Measurements from ENCODE around the gene MTMR3.

Gene MTMR3

DNA sequence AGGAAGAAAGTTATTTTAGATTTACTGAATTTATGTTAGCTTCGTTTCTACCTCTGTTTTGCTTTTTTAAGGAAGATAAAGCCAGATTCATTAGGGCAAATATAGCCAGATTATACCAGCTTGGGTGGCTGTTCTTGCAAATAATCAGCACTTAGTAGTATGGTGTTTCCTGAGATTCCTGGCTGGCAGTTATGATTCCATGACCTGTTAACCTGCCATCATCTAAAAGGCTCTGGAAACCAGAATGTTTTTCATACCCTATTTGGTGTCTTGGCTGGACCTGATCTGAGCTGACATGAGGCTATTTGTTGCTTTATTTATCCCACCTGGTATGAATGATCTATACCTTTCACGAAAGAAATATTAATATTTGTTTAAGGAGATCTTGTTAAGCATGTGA, 114.5 kb downstream of the MTMR3 start:
- peaks cover 20% of the 10 kb centered on the region for H3K4me1 Mint-ChIP-seq
- H3K27ac Mint-ChIP-seq, result no peak overlapping the region
- TF ChIP-seq, protein P1, sequence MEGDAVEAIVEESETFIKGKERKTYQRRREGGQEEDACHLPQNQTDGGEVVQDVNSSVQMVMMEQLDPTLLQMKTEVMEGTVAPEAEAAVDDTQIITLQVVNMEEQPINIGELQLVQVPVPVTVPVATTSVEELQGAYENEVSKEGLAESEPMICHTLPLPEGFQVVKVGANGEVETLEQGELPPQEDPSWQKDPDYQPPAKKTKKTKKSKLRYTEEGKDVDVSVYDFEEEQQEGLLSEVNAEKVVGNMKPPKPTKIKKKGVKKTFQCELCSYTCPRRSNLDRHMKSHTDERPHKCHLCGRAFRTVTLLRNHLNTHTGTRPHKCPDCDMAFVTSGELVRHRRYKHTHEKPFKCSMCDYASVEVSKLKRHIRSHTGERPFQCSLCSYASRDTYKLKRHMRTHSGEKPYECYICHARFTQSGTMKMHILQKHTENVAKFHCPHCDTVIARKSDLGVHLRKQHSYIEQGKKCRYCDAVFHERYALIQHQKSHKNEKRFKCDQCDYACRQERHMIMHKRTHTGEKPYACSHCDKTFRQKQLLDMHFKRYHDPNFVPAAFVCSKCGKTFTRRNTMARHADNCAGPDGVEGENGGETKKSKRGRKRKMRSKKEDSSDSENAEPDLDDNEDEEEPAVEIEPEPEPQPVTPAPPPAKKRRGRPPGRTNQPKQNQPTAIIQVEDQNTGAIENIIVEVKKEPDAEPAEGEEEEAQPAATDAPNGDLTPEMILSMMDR (IDR thresholded peaks at IDR 0.05), result no peak
- no peaks in the 10 kb centered on the region for H3K9me3 Mint-ChIP-seq
- no peaks in the 10 kb centered on the region for H3K27me3 Mint-ChIP-seq (ENCODE audit: low read depth, poor library complexity)
- DNase-seq, result no peak
- H3K36me3 Mint-ChIP-seq (ENCODE audit: low read depth), result peaks cover 31% of the 10 kb centered on the region
- no peak overlapping the region for H3K4me3 Mint-ChIP-seq

DNA sequence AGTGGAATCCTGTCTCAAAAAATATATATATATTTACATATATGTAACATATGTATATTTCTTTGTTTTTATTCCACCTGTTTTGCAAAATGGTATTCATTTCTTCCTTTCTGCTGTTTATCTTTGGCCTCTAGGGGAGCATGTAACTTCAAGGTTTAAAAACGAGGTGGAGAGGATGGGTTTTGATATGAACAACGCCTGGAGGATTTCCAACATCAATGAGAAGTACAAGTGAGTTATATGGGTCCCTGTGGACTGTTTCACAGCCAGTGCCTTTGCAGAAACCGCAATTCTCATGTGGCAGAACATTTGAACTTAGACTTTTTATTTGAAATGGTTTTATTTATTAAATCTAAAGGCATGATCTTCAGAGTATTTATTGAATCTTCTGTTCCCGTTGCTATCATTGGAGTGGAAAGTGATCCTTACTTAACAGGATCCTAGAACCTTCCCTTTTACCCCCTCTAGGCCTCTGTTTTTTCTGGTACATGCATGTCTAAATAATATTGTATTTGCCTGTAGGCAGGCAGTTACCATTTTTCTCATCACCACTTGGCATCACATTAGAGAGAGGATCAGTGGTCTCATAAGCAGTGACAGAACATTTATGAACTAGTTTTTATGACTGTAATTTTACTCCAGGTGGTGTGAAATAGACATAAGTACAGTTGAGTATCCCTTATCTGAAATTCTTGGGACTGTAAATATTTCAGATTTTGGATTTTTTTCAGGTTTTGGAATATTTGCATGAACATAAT, 115.8 kb downstream of the MTMR3 start:
- DNase-seq, result no peak
- no peaks in the 10 kb centered on the region for H3K9me3 Mint-ChIP-seq
- H3K36me3 Mint-ChIP-seq (ENCODE audit: low read depth), result peaks cover 26% of the 10 kb centered on the region
- no peak overlapping the region for H3K27ac Mint-ChIP-seq
- H3K27me3 Mint-ChIP-seq (ENCODE audit: low read depth, poor library complexity), result no peaks in the 10 kb centered on the region
- H3K4me3 Mint-ChIP-seq, result no peak overlapping the region
- TF ChIP-seq, protein P1 (IDR thresholded peaks at IDR 0.05), result no peak
- H3K4me1 Mint-ChIP-seq, result peaks cover 7% of the 10 kb centered on the region

DNA sequence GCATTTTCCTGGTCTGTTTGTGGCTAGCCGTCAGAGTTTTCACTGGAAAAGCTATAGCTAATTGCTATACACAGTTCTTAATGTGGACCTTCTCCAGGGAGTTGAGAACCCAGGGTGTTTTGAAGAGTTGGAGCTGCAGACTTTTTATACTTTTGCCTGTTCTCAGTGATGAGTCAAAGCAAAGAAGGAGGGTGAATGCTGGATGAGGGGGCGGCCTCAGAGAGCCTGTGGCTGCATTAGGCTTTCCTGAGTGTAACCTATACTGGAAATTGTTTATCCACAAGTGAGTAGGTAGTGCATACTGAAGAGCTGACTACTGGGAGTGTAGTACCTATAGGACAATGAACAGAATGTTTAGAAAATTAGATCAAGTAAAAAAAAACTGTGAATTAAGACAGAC, 117.6 kb downstream of the MTMR3 start:
- Mint-ChIP-seq H3K36me3 (ENCODE audit: low read depth) (peaks cover 23% of the 10 kb centered on the region), H3K4me3 (no peak overlapping the region), H3K27me3 (ENCODE audit: low read depth, poor library complexity) (no peaks in the 10 kb centered on the region), H3K4me1 (no peaks in the 10 kb centered on the region), H3K9me3 (no peaks in the 10 kb centered on the region), H3K27ac (no peak overlapping the region)
- TF ChIP-seq, protein P1 (IDR thresholded peaks at IDR 0.05), result no peak
- DNase-seq, result no peak

DNA sequence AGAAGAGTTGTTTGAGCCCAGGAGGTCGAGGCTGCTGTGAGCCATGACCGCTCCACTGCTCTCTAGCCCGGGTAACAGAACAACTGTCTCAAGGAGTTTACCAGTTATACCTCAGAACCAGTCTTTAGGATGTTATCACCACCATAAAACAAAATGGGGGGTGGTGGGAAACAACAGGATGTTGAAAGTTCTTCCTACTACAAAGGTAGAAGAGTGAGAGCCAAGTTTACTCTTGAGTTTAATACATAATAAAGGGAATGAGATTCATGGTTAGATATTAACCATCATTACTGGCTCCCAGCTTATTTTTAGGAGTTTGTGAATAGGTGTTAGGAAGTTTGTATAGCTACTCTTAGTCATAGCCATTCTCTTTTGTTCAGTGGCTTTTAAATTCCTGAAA, 118.5 kb downstream of the MTMR3 start:
- peaks cover 23% of the 10 kb centered on the region for H3K36me3 Mint-ChIP-seq (ENCODE audit: low read depth)
- TF ChIP-seq, protein P1 (IDR thresholded peaks at IDR 0.05), result no peak
- no peak for DNase-seq
- H3K4me1 Mint-ChIP-seq, result no peaks in the 10 kb centered on the region
- H3K9me3 Mint-ChIP-seq, result no peaks in the 10 kb centered on the region
- no peak overlapping the region for H3K27ac Mint-ChIP-seq
- H3K27me3 Mint-ChIP-seq (ENCODE audit: low read depth, poor library complexity), result no peaks in the 10 kb centered on the region
- H3K4me3 Mint-ChIP-seq, result no peak overlapping the region

DNA sequence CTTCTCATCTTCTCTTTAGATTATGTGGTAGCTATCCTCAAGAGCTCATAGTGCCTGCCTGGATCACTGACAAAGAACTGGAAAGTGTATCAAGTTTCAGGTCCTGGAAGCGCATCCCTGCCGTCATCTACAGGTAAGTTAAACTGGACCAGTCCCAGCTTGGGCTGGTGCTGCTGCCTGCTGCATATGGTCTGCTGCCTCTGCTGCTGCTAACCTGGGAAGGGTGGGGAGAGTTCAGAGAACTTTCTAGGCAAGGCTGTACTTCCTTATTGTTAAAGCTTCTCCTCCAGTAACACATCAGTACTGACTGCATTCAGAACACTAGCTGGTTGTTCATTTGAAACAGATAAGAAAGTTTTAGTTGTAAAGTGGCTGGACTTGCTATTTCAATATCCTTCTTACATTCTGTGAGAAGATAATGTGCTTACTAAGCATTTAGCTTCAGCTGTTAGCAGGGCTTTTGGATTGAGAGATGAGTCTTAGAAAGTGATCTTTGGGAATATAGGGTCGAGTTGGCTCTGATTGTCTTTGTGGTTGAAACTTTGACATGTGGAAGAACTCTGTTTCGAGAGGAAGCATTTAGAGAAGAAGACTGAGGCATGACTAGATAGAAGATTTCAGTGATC, 120.0 kb downstream of the MTMR3 start:
- H3K4me3 Mint-ChIP-seq, result no peak overlapping the region
- no peak for DNase-seq
- TF ChIP-seq, protein P1 (IDR thresholded peaks at IDR 0.05), result no peak
- H3K36me3 Mint-ChIP-seq (ENCODE audit: low read depth), result peaks cover 23% of the 10 kb centered on the region
- H3K27ac Mint-ChIP-seq, result no peak overlapping the region
- H3K27me3 Mint-ChIP-seq (ENCODE audit: low read depth, poor library complexity), result no peaks in the 10 kb centered on the region
- H3K4me1 Mint-ChIP-seq, result no peaks in the 10 kb centered on the region
- H3K9me3 Mint-ChIP-seq, result no peaks in the 10 kb centered on the region

DNA sequence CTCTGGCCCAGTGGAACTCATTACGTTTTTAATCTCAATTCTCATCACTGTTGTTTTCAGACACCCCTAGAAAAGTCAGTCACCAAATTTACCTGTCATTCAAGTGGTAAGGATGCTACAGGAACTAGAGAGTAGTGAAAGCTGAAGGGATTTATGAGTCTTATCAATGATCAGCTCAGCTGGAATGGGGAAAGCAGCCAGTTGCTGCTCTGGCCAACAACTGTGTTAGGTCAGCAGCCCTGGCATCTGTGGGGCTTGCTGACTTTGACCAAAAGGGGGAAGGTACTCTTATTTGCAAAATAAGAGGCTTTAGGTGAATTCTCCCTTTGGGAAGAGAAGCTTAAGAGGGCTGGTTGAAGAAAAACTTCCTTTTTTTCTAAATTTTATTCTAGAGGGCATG, 121.1 kb downstream of the MTMR3 start:
- no peaks in the 10 kb centered on the region for H3K9me3 Mint-ChIP-seq
- no peak overlapping the region for H3K27ac Mint-ChIP-seq
- no peaks in the 10 kb centered on the region for H3K4me1 Mint-ChIP-seq
- H3K4me3 Mint-ChIP-seq, result no peak overlapping the region
- DNase-seq, result no peak
- no peaks in the 10 kb centered on the region for H3K27me3 Mint-ChIP-seq (ENCODE audit: low read depth, poor library complexity)
- TF ChIP-seq, protein P1 (IDR thresholded peaks at IDR 0.05), result no peak
- peaks cover 17% of the 10 kb centered on the region for H3K36me3 Mint-ChIP-seq (ENCODE audit: low read depth)
